HFF-Myc (cell line): ENCODE data around the gene STOM.
A peak's percentile ranks its signal among the peaks of the same experiment; 100 is the strongest.

Experiments
- DNase-seq: peaks from one replicate; pipeline ENCODE4 v3.0.0-alpha.2; 2011; ENCODE audit warnings: low read depth; ENCODE audit errors: extremely low read depth
- H3K4me3 ChIP-seq: replicated peaks from 2 replicates; pipeline ENCODE4 v1.5.1; 2011; ENCODE audit warnings: low read depth, mild to moderate bottlenecking, control low read depth, low read length
- TF ChIP-seq, protein P1 (sequence below): IDR thresholded peaks from 2 replicates; pipeline ENCODE4 v1.5.1; 2012; ENCODE audit warnings: mild to moderate bottlenecking, low read depth, low read length, control low read depth; ENCODE audit errors: missing control alignments

Gene STOM

DNA sequence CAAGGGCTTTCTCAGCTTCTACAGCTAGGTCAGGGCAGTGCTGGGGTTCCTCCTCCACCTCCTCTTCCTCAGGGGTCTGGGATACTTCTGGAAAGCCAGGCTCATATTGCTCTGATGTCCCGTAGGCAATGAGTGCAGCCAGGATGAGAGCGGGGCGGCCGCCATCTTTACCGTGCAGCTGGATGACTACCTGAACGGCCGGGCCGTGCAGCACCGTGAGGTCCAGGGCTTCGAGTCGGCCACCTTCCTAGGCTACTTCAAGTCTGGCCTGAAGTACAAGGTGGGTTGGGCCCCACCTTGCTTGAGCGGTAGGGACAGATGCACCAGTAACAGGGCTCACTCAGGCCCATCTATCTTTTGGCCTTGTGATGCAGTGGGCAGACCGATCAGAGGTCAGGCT is 67.3 kb downstream of the STOM start:
- TF ChIP-seq, protein P1, sequence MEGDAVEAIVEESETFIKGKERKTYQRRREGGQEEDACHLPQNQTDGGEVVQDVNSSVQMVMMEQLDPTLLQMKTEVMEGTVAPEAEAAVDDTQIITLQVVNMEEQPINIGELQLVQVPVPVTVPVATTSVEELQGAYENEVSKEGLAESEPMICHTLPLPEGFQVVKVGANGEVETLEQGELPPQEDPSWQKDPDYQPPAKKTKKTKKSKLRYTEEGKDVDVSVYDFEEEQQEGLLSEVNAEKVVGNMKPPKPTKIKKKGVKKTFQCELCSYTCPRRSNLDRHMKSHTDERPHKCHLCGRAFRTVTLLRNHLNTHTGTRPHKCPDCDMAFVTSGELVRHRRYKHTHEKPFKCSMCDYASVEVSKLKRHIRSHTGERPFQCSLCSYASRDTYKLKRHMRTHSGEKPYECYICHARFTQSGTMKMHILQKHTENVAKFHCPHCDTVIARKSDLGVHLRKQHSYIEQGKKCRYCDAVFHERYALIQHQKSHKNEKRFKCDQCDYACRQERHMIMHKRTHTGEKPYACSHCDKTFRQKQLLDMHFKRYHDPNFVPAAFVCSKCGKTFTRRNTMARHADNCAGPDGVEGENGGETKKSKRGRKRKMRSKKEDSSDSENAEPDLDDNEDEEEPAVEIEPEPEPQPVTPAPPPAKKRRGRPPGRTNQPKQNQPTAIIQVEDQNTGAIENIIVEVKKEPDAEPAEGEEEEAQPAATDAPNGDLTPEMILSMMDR = no peak
- DNase-seq = no peak
- H3K4me3 ChIP-seq = no peak overlapping the region

DNA sequence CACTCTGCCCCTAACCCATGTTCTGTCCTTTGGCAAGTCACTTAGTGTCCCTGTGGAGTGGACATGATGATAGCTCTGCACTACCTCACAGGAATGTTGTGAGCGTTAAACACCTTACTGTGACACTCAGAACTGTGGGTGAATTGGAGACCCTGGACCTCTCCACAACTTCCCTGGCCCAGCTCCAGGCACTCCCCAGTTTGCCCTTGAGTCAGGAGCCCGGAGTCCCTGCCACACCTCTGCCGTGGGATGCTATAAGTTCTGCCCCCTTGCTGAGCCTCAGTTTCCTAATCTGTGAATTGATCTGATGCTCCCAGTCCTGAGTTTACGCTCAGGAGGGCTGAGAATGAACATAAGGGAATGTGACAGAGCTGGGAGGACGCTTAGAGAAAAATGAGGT is 67.7 kb downstream of the STOM start:
- no peak overlapping the region for H3K4me3 ChIP-seq
- no peak for DNase-seq
- TF ChIP-seq, protein P1 = no peak

DNA sequence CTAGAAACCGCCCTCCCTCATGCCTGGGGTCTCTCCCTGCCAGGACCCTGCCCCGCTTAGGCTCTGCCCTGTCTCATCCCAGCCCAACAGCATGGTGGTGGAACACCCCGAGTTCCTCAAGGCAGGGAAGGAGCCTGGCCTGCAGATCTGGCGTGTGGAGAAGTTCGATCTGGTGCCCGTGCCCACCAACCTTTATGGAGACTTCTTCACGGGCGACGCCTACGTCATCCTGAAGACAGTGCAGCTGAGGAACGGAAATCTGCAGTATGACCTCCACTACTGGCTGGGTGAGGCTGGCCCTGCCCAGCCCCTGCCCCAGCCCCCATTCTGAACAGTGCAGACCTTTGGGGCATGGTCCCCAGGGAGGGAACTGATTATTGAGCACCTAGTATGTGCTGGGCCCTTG is 68.2 kb downstream of the STOM start:
- TF ChIP-seq, protein P1 = no peak
- no peak overlapping the region for H3K4me3 ChIP-seq
- no peak for DNase-seq

DNA sequence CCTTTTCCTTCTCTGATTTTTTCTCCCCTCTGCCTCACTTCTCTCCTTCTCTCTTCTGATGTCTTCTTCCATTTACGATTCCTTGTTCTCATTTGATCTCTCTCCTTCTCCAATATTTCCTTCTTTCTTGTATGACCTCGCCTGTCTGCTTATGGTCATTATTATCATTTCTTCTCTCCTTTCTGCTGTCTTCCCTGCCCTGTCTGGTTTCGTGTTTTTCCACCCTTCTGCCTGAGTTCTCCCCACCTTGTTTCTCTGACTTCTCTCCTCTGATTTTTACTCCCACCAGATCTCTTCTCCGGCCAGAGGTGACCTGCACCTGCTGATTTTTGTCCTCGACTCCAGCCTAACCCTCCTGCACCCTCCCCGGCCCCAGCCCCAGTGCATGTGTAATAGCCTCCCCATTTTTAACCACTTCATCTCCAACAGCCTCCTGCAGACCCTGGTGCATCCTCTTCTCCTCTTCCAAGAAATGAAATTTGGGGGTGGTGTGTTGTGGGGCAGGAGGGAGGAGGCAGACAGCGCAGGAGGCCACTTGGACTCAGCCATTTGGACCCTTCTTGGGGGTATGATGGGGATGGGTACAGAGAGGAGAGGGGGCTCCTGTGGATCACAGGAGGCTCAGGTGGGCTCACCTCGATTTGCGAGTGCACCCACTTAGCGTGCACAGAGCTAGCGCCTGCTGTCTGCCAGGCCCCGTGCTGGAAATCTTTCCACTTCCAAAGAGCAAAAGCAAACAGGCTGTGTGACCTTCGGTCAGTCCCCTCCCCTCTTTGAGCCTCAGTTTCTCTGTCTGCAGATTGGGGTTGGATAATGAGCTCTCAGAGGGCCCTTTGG is 69.5 kb downstream of the STOM start:
- H3K4me3 ChIP-seq = peak overlapping the region; percentile 37
- TF ChIP-seq, protein P1 = no peak
- DNase-seq = no peak

DNA sequence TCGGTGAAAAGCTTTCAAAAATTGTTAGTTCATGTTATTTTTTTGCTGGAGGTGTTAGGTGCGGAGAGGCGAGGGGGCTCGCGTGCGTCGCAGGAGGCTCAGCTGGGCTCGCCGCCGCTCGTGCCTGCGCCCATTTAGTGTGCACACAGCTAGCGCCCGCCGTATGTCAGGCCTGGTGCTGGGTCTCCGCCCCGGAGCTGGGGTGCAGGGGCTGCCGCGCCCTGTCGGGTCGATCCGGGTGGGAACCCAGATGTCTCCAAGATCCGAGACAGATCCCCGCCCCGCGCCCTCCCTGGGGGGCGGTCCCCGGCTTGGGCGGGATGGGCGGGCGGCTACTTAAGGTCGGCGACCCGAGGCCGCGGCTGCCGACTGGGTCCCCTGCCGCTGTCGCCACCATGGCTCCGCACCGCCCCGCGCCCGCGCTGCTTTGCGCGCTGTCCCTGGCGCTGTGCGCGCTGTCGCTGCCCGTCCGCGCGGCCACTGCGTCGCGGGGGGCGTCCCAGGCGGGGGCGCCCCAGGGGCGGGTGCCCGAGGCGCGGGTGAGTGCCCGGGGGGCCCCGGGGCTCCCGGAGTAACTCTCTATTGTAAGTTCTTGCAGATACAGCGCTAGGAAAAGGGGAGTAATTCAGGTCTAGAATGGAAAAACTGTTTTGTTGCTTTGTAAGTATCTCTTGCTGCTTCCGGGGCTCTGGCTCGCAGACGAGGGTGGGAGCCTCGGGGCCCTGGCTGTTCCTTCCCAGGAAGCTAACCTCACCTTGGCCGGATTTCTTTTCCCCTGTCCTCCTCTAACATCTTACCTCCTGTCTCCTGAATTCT is 70.4 kb downstream of the STOM start:
- TF ChIP-seq, protein P1 = no peak
- peak overlapping the region; percentile 37 for H3K4me3 ChIP-seq
- DNase-seq = no peak

DNA sequence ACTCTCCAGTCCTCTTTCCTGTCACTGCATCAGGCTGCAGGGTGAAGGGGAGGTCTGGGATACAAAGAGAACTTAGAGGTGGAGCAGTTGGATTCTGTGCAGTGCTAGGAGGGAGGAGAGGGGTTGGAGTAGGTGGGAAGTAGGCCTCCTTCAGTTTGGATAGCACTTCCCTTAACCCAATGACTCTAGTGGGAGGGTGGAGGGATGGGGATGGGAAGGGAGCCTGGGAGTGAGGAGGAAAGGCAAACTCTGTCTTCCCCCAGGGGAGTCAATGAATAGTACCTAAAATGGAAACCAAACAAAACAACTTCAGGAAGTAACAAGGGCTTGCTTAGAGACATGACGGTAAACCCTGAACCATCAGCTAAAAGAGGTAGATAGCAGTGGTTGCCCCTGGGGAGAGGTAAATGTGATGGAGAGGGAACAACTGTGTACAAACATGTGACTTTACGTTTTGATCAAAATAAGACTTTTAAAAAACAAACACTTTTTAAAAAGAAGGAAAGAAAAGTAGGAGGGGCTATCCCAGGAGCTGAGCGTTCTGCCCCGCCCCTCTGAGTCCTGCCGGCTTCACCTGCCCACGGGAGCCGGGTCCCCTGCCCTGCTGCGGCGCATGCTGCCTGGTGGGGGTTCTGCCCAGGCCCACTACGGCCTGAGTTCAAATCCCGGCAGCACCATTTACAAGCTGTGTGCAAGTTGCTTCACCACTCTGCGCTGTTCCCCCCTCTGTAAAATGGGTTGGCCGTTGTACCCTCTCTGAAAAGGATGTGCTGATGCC is 71.2 kb downstream of the STOM start:
- H3K4me3 ChIP-seq = peak overlapping the region; percentile 37
- DNase-seq = no peak
- TF ChIP-seq, protein P1 = no peak
